Transverse colon (tissue), 4 donors: ENCODE data around the gene LRP11.

ENCODE experiments used
- POLR2A ChIP-seq: fragments of 450-650 bp; IDR thresholded peaks from one replicate; pipeline ENCODE4 v1.6.1; 2016; ENCODE audit warnings: antibody characterized with exemption, mild to moderate bottlenecking, moderate library complexity
- POLR2AphosphoS5 ChIP-seq, 3 donors: sonication (generic); formaldehyde crosslinking; IDR thresholded peaks; one replicate each; pipeline ENCODE4 v1.6.1; 2016; ENCODE audit warnings: antibody characterized with exemption in 3 of 3
- TF ChIP-seq, protein P1 (sequence below), 5 experiments: fragments of 200-600 bp in 3 of 5; fragments of 450-650 bp in 2 of 5; sonication (generic) in 3 of 5; IDR thresholded peaks; 1 replicate in 2 of 5; 2 replicates in 3 of 5; pipeline ENCODE4 v1.5.1; 2016 to 2017; ENCODE audit warnings: antibody characterized with exemption in 5 of 5, inconsistent platforms in 3 of 5, mild to moderate bottlenecking in 2 of 5, moderate library complexity in 1 of 5

DNA sequence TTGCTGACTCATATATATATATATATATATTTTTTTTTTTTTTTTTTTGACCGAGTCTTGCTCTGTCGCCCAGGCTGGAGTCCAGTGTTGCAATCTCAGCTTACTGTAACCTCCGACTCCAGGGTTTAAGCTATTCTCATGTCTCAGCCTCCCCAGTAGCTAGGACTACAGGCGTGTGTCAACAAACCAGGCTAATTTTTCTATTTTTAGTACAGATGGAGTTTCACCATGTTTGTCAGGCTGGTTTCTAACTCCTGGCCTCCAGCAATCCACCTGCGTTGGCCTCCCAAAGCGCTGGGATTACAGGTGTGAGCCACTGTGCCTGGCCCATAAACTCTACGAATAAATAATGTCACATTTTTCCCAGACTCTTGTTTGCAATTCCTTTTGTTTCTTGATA, 4.8 kb downstream of the LRP11 start:
- TF ChIP-seq, protein P1, sequence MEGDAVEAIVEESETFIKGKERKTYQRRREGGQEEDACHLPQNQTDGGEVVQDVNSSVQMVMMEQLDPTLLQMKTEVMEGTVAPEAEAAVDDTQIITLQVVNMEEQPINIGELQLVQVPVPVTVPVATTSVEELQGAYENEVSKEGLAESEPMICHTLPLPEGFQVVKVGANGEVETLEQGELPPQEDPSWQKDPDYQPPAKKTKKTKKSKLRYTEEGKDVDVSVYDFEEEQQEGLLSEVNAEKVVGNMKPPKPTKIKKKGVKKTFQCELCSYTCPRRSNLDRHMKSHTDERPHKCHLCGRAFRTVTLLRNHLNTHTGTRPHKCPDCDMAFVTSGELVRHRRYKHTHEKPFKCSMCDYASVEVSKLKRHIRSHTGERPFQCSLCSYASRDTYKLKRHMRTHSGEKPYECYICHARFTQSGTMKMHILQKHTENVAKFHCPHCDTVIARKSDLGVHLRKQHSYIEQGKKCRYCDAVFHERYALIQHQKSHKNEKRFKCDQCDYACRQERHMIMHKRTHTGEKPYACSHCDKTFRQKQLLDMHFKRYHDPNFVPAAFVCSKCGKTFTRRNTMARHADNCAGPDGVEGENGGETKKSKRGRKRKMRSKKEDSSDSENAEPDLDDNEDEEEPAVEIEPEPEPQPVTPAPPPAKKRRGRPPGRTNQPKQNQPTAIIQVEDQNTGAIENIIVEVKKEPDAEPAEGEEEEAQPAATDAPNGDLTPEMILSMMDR (IDR thresholded peaks at IDR 0.05), result no peak
- TF ChIP-seq POLR2AphosphoS5 (IDR thresholded peaks at IDR 0.05) (no peak), POLR2A (no peak)
